ENCODE measurements around the gene POU4F1. TPM values are rescaled to one million over a fixed set of nuclear protein-coding genes. Genes with fewer than 3 reads are reported as not detected.

Gene POU4F1
- not detected in 2 replicates for total RNA-seq

GRCh38 chr13:78603240-78603957, at the start of gene POU4F1:
TSS of gene POU4F1 (minus strand) at chr13:78603552. CDS start at chr13:78603326, 226 bp downstream.

Other genes with a start within 250 kb of the POU4F1 start
- 4.9 and 6.8 TPM in 2 replicates for gene OBI1, start 55.6 kb upstream of the POU4F1 start, total RNA-seq

Data from cardiac atrium fibroblast (primary cell).